GM20000 (cell line): ENCODE measurements around the gene CLSTN2.

Experiments used
- DNase-seq: peaks from one replicate; pipeline ENCODE4 v3.0.0; 2012; ENCODE audit warnings: low spot score
- TF ChIP-seq, protein P1 (sequence below): IDR thresholded peaks from 2 replicates; pipeline ENCODE4 v1.5.1; 2012; ENCODE audit warnings: mild to moderate bottlenecking, control low read depth; ENCODE audit errors: extremely low read depth, missing control alignments

Gene CLSTN2

DNA sequence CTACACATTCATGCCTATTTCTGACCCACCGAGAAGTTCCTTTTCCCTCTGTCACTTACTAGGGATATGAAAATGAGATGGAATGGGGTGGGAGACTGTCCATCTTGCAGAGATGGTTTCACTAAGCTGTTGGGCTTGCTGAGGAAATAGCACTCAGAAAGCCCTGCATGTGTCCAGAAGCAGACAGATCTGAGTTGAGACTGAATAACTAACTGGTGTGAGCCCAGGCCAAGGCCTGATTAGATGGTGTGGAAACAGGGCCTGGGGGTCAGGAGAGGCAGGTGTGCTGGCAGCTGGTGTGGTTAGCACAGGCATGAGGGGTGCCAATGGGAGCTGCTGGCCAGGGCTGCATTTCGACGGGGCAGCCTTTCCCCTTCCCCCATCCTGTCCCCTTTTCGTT is 72.1 kb downstream of the CLSTN2 start:
- no peak for DNase-seq
- TF ChIP-seq, protein P1, sequence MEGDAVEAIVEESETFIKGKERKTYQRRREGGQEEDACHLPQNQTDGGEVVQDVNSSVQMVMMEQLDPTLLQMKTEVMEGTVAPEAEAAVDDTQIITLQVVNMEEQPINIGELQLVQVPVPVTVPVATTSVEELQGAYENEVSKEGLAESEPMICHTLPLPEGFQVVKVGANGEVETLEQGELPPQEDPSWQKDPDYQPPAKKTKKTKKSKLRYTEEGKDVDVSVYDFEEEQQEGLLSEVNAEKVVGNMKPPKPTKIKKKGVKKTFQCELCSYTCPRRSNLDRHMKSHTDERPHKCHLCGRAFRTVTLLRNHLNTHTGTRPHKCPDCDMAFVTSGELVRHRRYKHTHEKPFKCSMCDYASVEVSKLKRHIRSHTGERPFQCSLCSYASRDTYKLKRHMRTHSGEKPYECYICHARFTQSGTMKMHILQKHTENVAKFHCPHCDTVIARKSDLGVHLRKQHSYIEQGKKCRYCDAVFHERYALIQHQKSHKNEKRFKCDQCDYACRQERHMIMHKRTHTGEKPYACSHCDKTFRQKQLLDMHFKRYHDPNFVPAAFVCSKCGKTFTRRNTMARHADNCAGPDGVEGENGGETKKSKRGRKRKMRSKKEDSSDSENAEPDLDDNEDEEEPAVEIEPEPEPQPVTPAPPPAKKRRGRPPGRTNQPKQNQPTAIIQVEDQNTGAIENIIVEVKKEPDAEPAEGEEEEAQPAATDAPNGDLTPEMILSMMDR: no peak

GRCh38 chr3:140007911-140008869 is 73.2 kb downstream of the CLSTN2 start:
- TF ChIP-seq, protein P1: no peak

DNA sequence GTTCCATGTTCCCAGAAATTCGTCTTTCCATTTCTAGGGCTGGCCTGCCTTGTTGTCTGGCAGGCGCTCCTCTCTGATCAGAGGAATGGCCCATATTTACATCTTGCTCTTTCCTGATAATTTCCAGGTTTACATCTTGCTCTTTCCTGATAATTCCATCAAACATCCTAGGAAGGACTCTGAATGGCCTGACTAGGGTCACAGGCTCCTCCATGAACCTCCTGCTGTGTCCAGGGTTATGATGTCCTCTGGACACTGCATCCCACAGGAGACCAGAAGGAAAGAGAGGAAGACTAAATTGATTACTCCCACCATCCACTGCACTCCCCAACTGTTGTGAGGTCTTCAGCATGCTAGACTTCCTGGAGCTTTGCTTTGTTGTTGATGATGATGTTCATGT is 75.4 kb downstream of the CLSTN2 start:
- TF ChIP-seq, protein P1: no peak
- DNase-seq: no peak

More at GRCh38 chr3:140007911-140008869, 73.2 kb downstream of the CLSTN2 start:
- no peak for DNase-seq

GRCh38 chr3:140011086-140011485 is 76.1 kb downstream of the CLSTN2 start:
- TF ChIP-seq, protein P1: no peak
- DNase-seq: no peak

DNA sequence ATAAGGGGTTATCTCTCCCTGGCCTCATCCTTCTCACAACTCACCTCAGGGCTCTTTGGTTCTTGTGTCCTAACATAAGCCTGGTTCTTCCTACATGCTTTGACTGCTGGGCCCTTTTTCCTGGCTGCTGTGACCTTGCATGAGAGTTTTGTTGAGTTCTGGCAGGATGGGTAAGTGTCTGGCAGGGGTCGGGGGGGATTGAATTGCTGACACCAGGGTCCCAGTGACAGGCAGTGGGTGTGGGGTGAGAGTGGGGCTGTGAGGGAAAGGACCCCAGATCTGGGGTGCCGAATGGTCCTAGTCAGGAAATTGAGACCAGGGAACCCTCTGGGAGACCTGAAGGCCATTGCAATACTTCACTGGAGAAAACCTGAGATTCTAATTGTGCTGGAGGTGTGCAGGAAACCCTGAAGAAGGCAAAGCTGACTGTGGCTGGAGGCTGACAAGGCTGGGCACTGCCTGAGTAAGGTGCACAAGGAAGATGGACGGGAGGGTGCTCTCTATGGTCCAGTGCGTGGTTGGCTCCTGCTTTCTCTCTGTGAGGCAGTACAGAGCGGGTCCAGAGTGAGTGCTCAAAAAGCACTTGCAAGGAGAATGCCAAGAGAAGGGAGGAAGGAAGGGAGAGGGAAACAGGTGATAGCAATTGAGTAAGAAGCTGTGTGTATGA is 76.8 kb downstream of the CLSTN2 start:
- TF ChIP-seq, protein P1: no peak
- no peak for DNase-seq

- TF ChIP-seq, protein P1: no peak
- no peak for DNase-seq
Measured at GRCh38 chr3:140013220-140013619, 78.2 kb downstream of the CLSTN2 start.
